Effector memory CD4-positive, alpha-beta T cell (primary cell): ENCODE measurements around the gene TBX20.

ENCODE experiments used
- DNase-seq, 3 donors: peaks; one replicate each; pipeline ENCODE4 v3.0.0-alpha.2; 2020
- H3K27ac ChIP-seq: 2 replicates; pipeline ENCODE4 v1.7.0; 2013; ENCODE audit warnings: mild to moderate bottlenecking, low read length, moderate library complexity; ENCODE audit not compliant: insufficient read depth, poor library complexity, severe bottlenecking
- H3K27me3 ChIP-seq: replicated peaks from 2 replicates; pipeline ENCODE4 v1.7.0; 2013; ENCODE audit warnings: mild to moderate bottlenecking, low read length; ENCODE audit not compliant: insufficient read depth, control insufficient read depth, poor library complexity, severe bottlenecking
- H3K36me3 ChIP-seq: 2 replicates; pipeline ENCODE4 v1.7.0; 2013; ENCODE audit warnings: mild to moderate bottlenecking, low read length, moderate library complexity; ENCODE audit not compliant: control insufficient read depth, insufficient read depth
- H3K4me1 ChIP-seq: 2 replicates; pipeline ENCODE4 v1.7.0; 2013; ENCODE audit warnings: low read length, mild to moderate bottlenecking; ENCODE audit not compliant: control insufficient read depth, insufficient read depth, poor library complexity, severe bottlenecking
- H3K4me3 ChIP-seq: 2 replicates; pipeline ENCODE4 v1.7.0; 2013; ENCODE audit warnings: low read length, low read depth, mild to moderate bottlenecking; ENCODE audit not compliant: insufficient read depth, poor library complexity, severe bottlenecking
- H3K9me3 ChIP-seq: 2 replicates; pipeline ENCODE4 v1.7.0; 2013; ENCODE audit warnings: mild to moderate bottlenecking, low read length, moderate library complexity; ENCODE audit not compliant: control insufficient read depth
- total RNA-seq, 3 donors: gene quantifications; one replicate each; lab custom pipeline; 2026; lab: John Stamatoyannopoulos, UW

The TBX20 gene
- 0 to 0.35 (median 0.17) reads per million in 3 donors for total RNA-seq

DNA sequence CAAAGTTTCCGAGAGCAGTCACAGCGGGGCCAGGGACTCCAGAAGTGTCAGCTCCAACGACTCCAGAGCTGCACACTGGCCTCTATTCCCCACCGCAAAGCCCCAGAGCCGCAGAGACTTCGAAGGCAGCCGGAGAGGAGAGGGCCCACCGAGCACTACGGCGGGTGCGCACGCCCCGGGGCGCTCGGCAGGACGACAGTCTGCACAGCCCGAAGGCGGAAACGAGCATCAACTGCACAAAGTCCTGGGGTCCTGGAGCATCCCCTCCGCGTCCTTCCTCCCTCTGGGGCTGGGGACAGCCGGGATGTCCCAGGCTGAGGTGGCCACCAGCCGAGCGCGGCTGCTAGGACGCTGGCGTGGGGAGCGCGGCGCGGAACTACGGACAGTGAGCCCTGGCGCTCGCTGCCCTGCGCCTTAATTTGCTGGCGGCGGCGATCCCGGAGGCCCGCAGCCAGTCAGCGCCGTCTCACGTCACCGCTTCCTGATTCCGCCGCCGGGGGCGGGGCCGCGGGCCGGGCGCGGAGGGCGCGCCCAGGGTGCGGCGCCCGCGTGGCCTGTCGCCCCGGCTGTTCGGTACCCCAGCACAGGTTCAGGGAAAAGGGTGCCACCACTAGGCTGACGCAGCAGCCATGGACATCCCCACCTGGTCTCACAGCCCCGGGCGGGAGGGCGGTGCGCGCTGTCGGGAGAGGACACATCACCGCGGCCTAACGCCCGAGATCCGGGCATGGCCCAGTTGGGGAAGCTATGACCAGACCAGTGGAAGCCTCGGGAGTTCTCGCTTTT is at the start of gene TBX20:
TSS of gene TBX20 (minus strand) at position 391 of the 786 bp plus-strand sequence. CDS start 480 bp downstream, outside the sequence.
- Histone ChIP-seq H3K4me3 (no peak within 1 kb of the TSS), H3K4me1 (peaks cover 3% of the 10 kb centered on the region), H3K36me3 (no peaks in the 10 kb centered on the region), H3K9me3 (peaks cover 4% of the 10 kb centered on the region), H3K27me3 (peaks cover 59% of the 10 kb centered on the region), H3K27ac (no peak within 1 kb of the TSS)
- DNase-seq = no peak

- H3K36me3 ChIP-seq = no peaks in the 10 kb centered on the region
- H3K27me3 ChIP-seq = no peaks in the 10 kb centered on the region
- no peak for DNase-seq
- no peaks in the 10 kb centered on the region for H3K4me1 ChIP-seq
- no peak overlapping the region for H3K4me3 ChIP-seq
- no peaks in the 10 kb centered on the region for H3K9me3 ChIP-seq
- H3K27ac ChIP-seq = no peak overlapping the region
These were observed 35.5 kb upstream of the TBX20 start for GRCh38 chr7:35289376-35289775.

DNA sequence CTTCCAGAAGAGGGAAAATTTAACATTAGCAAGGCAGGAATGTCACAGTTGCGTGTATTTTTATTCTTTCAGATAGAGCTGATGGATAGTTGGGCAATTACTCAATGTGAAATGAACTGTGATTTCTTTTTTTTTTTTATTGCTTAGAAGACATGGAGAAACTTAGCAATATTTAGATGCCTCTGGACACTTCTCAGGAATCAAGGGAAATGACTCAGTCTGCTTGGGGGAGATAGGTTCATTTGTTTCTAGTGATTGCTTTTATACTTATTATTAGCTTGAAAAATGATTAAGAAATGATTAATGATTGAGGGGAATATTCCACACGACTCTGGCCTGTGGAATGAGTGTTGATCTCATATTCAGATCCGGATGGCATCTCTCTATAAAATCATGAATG is 33.1 kb upstream of the TBX20 start:
- Histone ChIP-seq H3K27me3 (no peaks in the 10 kb centered on the region), H3K9me3 (no peaks in the 10 kb centered on the region), H3K4me3 (no peak overlapping the region), H3K4me1 (no peaks in the 10 kb centered on the region), H3K27ac (no peak overlapping the region), H3K36me3 (no peaks in the 10 kb centered on the region)
- DNase-seq = no peak

GRCh38 chr7:35286422-35286821 is 32.5 kb upstream of the TBX20 start:
- Histone ChIP-seq H3K27ac (no peak overlapping the region), H3K9me3 (no peaks in the 10 kb centered on the region), H3K4me3 (no peak overlapping the region), H3K36me3 (no peaks in the 10 kb centered on the region), H3K4me1 (no peaks in the 10 kb centered on the region), H3K27me3 (no peaks in the 10 kb centered on the region)
- no peak for DNase-seq

DNA sequence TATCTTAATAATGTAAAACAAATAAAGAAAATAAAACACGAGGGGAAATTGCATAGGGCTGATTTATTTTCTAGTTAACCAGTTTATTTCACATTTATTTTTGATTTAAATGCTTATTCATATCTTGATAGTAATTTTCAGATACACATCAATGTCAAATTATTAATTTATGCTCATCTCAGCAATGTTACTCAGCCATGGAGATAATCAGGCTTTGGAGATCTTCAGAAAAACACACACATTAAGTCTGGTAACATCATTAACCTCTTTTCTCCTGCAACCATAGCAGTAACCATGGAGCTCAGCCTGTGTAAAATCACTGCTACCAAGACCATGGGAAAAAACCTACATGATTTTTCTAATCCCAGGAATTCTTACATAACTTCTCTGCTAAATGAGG is 31.9 kb upstream of the TBX20 start:
- Histone ChIP-seq H3K4me3 (no peak overlapping the region), H3K4me1 (no peaks in the 10 kb centered on the region), H3K36me3 (no peaks in the 10 kb centered on the region), H3K9me3 (no peaks in the 10 kb centered on the region), H3K27me3 (no peaks in the 10 kb centered on the region), H3K27ac (no peak overlapping the region)
- no peak for DNase-seq

DNA sequence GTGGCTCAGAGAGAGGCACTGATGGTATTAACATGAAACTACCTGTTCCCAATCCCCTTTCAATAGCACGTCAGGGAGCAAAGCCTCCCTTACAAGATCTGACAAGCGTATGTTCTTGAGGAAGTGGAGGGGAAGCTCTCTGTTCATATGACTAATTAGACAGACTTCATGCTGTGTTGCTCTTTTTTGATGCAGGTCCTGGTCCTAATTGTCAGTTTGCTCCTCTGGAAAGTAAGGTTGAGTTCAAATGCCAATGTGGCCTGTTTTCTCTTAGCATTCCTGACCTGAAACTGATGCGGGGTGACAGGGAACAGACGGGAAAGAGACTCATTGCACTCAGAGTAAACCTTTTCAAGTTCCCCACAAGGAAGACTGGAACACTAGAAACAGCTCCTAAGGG is 27.0 kb upstream of the TBX20 start:
- Histone ChIP-seq H3K27ac (no peak overlapping the region), H3K4me3 (no peak overlapping the region), H3K9me3 (no peaks in the 10 kb centered on the region), H3K27me3 (no peaks in the 10 kb centered on the region), H3K36me3 (no peaks in the 10 kb centered on the region), H3K4me1 (no peaks in the 10 kb centered on the region)
- no peak for DNase-seq

- no peaks in the 10 kb centered on the region for H3K36me3 ChIP-seq
- H3K4me1 ChIP-seq = no peaks in the 10 kb centered on the region
- DNase-seq = no peak
- H3K9me3 ChIP-seq = no peaks in the 10 kb centered on the region
- H3K27ac ChIP-seq = no peak overlapping the region
- H3K27me3 ChIP-seq = no peaks in the 10 kb centered on the region
- H3K4me3 ChIP-seq = no peak overlapping the region
These were observed 23.5 kb upstream of the TBX20 start for GRCh38 chr7:35277359-35277758.

GRCh38 chr7:35272246-35272645 is 18.3 kb upstream of the TBX20 start:
- no peaks in the 10 kb centered on the region for H3K27me3 ChIP-seq
- H3K27ac ChIP-seq = no peak overlapping the region
- H3K4me1 ChIP-seq = no peaks in the 10 kb centered on the region
- H3K9me3 ChIP-seq = no peaks in the 10 kb centered on the region
- H3K36me3 ChIP-seq = no peaks in the 10 kb centered on the region
- no peak overlapping the region for H3K4me3 ChIP-seq
- DNase-seq = no peak

DNA sequence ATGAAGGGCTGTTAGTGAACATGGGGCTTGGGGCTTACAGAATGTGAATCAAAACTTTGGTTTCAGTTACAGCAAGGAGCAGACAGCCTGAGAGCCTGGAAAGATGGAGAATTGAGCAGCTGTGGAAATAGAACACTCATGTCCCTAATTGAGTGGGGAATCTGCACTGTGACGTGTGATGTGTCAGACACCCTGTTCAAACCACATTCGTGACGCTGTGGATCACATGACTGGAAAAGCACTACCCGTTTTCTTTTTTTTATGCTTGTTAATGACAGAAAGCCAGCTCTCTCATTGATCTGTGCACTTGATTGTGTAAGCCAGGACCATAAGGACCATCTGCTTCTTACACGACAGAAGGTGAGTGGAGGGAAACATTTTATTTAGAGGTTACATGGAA is 15.1 kb upstream of the TBX20 start:
- H3K27ac ChIP-seq = no peak overlapping the region
- H3K27me3 ChIP-seq = peaks cover 7% of the 10 kb centered on the region
- DNase-seq = no peak
- H3K4me1 ChIP-seq = no peaks in the 10 kb centered on the region
- H3K9me3 ChIP-seq = no peaks in the 10 kb centered on the region
- H3K4me3 ChIP-seq = no peak overlapping the region
- H3K36me3 ChIP-seq = no peaks in the 10 kb centered on the region

- Histone ChIP-seq H3K27ac (no peak overlapping the region), H3K36me3 (no peaks in the 10 kb centered on the region), H3K9me3 (no peaks in the 10 kb centered on the region), H3K4me3 (no peak overlapping the region), H3K4me1 (no peaks in the 10 kb centered on the region), H3K27me3 (peaks cover 19% of the 10 kb centered on the region)
- no peak for DNase-seq
These were observed 13.5 kb upstream of the TBX20 start for GRCh38 chr7:35267411-35267810.
